ENCODE data around the gene TMEM88.
"Not testable (repeated sequence)": the region's sequence is repeated elsewhere in the genome, so short reads cannot be mapped to it uniquely, and the experiment has no call there.

Gene TMEM88, protein sequence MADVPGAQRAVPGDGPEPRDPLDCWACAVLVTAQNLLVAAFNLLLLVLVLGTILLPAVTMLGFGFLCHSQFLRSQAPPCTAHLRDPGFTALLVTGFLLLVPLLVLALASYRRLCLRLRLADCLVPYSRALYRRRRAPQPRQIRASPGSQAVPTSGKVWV

DNA sequence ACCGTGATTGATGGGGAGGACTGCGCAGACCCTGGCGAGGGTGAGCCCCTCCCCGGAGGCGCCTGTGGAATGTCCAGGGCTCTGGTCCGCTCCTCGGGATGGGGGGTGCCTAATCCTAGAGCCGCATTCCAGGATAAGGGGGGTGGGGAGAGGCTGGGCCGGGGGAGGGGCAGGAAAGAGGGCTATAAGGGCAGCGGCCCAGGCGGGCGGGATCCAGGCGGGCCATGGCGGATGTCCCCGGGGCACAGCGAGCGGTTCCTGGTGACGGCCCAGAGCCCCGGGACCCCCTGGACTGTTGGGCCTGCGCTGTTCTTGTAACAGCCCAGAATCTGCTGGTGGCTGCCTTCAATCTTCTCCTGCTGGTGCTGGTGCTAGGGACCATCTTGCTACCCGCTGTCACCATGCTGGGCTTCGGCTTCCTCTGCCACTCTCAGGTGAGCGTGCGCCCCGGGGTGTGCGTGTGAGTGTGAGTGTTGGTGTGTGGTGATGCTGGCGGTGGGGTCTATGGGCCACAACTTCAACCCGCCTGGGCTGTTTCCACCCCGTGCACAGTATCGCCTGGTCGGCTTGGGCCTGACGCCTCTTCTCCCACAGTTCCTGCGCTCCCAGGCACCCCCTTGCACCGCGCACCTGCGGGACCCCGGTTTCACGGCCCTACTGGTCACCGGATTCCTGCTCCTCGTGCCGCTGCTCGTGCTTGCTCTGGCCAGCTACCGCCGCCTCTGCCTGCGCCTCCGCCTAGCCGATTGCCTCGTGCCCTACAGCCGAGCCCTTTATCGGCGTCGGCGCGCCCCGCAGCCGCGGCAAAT lies at the start of gene TMEM88:
Gene TMEM88, plus strand, starts transcription at position 216 of the 809 bp plus-strand sequence. Its CDS starts 9 bp downstream, at position 225.
- no peak for DNase-seq

DNA sequence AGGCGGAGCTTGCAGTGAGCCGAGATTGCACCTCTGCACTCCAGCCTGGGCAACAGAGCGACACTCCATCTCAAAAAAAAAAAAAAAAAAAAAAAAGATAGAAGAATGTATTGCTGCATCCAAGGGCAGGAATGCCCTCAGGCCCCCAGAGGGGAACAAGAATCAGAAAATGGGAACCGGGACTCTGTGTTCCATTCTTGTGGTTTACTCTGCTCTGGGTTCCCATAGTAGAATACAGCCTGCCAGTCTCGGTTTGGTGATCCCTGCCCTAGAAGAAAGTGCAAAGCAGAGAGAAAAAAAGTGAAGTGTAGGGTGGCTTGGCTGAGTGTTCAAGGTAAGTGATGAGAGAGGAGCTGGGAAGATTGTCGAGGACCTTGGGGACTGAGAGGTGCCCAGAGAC lies 48.3 kb upstream of the TMEM88 start:
- DNase-seq: no peak

DNA sequence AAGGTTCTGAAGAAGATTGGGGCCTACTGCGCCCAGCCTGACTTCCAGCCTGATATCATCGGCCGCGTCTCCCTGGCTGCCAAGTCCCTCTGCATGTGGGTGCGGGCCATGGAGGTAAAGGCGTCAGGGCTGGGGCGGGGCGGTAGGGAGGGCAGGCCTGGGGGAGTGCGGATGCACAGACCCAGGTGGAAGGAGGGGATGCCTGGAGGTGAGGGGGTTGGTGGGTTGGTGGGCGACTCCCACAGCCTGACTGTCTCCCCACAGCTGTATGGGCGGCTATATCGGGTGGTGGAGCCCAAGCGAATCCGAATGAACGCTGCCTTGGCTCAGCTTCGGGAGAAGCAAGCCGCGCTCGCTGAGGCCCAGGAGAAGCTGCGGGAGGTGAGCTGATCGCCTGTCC lies 47.7 kb upstream of the TMEM88 start:
- DNase-seq: no peak

DNA sequence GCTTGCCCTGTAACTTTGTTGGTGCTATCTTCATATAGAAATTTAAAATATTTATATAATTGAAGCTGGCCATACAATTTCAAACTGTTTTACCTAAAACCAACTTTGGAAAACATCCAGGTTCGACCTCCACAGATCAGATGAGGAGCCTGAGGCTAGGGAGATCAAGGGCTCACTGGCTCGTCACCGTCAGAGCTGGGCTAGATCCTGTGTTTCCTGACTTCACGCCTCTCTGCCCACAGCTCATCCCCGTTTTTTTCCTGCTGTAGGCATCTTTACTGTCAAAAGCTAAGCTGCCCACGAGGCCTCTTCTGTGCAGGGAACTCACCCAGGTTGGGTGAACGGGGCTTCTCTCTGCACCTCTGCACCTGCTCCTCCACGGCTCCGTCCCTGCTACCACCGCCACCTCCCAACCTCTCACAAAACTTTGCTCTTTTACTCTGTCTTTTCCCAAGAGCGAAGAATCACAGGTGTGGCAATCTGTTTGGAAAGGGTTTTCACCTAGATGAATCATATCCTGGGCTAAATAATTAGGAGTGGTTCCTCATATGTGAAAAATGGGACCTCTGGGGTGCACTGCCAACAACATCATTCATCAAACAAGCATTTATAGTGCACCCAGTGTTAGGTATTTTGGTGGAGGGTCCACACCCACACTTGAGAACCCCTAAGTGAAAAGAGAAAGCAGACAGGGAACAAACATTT lies 45.6 kb upstream of the TMEM88 start:
- DNase-seq: no peak

DNA sequence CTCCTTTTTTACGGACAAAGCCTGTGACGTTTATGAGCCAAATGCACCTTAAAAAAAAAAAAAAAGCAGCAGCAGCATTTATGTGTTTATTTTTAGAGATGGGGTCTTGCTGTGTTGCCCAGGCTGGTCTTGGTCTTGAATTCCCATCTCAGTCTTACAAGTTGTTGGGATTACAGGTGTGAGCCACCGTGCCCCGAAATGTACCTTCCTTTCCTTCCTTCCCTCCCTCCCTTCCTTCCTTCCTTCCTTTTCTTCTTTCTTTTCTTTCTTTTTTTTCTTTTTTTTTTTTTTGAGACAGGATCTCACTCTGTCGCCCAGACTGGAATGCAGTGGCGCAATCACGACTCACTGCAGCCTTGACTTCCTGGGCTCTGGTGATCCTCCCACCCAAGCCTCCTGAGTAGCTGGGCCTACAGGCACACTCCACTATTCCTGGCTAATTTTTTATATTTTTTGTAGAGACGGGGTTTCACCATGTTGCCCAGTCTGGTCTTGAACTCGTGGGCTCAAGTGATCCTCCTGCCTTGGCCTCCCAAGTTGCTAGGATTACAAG lies 45.0 kb upstream of the TMEM88 start:
- not testable (repeated sequence) for DNase-seq

DNA sequence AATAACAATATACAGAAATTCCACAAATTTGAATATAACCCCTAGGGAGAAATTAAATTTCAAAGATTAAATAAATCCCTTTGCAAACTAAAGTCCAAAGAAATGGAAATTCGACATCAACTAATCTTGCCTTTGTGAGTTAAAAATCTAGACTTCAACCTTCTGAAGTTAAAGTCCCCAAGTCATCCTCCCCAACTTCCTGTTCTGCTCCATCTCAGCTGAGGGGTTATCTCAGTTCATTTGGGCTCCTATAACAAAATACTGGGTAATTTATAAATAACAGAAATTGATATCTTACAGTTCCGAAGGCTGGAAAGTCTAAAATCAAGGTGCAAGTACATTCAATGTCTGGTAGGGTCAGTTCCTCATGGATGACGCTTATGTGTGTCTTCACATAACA lies 43.6 kb upstream of the TMEM88 start:
- DNase-seq: no peak

DNA sequence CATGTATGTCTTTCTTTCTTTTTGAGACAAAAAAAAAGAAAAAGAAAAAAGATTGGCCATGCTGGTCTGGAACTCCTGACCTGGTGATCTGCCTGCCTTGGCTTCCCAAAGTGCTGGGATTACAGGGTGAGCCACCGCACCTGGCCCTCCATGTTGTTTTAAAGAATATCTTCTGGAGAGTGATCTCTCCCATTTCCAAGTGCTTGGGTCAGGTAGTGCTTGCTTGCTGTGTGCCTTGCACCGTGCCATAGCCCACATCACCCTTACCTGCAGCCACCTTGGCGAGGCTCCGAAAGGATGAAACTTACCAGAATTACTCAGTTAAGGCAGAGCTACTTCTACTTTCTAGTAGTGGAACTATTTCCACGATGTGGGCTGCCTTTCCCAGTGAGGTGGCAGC lies 39.9 kb upstream of the TMEM88 start:
- no peak for DNase-seq

DNA sequence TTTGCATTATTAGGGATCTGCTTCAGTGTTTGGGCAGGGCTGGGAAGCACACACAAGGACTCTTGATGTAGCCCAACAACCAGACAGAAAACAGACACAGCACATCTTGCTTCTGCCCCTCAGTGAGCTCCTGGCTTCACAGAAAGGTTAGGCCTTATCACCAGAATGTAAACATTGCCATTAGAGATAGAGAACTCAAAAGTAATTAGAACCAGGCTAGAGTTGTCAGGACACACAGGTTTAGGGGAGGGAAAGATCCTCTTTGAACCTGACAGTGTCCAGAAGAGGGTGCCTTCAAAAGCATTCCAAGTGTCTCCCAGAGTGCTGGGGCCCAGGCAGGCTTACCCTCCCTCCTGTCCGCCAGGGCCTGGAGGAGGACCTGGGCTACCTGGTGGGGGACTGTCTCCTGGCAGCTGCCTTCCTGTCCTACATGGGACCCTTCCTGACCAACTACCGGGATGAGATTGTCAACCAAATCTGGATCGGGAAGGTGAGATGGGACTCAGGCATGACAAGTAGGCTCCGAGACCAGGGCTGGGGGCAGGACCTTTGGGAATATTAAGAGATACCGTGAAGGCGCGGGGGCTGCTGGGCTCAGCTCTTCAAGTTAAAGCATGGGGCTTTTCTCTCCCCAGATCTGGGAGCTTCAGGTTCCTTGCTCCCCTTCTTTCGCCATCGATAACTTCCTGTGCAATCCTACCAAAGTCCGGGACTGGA lies 37.8 kb upstream of the TMEM88 start:
- DNase-seq: no peak

DNA sequence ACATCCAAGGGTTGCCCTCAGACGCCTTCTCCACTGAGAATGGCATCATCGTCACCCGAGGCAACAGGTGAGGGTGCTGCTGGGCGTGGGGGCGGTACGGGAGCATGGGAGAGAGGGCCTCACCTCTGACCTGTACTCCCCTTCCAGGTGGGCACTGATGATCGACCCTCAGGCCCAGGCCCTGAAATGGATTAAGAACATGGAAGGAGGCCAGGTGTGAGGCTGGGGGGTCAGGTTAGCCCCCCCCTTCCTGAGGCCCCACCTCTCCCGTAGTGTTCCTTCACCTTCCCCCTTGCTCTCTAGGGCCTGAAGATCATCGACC lies 37.3 kb upstream of the TMEM88 start:
- no peak for DNase-seq

DNA sequence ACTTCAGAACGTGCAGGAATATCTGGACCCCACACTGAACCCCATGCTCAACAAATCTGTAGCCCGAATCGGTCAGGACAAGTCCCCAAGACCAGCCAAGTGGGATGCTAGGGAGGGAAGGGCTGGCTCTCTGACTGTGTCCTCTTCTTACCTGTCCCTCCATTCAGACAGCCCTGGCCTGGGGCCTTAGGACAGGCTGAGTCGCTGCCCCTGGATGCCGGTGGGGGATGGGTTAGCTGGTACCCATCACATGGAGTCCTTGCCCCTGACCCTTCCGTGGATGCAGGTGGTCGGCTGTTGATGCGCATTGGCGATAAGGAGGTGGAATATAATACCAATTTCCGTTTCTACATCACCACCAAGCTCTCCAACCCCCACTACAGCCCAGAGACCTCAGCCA lies 36.8 kb upstream of the TMEM88 start:
- no peak for DNase-seq

DNA sequence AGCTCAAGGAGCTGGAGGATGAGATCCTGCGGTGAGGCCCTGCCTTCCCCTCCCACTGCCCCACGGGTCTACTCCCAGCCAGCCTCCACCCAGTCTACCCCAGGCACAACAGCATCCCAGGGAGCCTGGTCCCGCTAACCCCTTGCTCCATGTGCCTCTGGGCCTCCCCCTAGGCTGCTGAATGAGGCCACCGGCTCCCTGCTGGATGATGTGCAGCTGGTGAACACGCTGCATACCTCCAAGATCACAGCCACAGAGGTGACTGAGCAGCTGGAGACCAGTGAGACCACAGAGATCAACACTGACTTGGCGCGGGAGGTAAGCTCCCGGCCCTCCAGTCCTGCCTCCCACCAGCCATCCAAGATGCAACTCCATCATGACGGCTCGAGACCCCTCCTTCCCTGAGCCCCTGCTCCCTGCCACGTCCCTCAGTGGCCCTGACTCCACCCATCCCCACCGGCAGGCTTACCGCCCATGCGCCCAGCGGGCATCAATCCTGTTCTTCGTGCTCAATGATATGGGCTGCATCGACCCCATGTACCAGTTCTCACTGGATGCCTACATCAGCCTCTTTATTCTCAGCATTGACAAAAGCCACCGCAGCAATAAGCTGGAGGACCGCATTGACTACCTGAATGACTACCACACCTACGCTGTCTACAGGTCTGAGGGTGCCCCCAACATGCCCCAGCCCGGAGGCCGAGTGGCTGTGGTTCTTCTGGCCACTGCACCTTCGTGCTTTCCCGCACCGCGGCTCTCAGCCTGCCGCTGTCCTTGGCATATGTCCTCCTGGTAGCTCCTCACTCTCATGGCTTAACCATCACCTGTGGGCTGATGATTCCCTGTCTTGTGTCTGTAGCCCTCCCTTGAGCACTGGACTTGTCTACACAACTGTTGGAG lies 35.9 kb upstream of the TMEM88 start:
- DNase-seq: no peak

DNA sequence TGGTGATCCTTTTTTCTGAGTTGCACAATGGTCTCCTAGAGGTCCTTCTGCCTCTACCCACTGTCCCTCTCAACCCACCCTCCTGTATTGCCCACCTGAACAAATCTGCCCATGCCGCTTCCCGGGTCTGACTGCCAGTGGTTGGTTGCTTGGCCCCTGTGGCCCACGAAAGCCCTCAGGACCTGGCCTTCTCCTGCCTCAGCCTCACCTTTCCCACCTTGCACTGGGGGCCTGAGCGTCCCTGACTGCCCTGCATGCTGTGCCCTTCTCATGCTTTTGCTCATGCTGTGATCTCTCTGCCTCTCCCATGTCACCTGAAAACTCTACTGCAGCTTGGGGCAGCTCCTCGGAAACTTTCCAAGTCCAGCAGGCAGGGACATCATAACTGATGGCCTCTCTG lies 34.6 kb upstream of the TMEM88 start:
- no peak for DNase-seq

DNA sequence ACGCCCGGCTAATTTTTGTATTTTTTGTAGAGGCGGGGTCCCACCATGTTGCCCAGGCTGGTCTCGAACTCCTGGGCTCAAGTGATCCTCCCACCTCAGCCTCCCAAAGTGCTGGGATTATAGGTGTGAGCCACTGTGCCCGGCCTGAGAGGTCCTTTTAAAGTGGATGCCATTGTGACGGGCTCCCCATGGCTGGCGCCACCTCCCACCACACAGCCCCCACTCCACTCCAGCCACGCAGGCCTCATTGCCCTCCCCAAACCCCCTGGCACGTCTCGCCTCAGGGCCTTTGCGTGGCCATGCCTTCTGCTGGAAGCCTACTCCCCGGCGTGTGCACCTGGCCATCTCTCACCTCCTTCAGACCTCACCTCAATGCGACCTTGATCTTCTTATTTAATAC lies 32.7 kb upstream of the TMEM88 start:
- DNase-seq: no peak

DNA sequence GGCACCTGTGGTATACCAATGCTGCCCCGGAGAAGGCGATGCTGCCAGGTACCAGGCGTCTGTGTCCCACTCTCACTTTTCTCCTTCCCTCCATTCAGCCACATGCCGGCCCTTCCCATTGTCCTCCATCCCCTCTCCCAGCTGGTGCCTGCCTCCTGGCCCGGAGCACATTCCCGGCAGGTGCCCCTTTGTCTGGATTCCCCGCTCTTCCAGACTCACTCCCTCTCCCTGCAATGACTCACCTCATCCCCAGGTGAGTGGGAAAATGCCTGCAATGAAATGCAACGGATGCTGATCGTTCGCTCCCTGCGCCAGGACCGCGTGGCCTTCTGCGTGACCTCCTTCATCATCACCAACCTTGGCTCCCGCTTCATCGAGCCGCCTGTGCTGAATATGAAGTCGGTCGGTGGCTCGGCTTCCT lies 31.3 kb upstream of the TMEM88 start:
- peak; percentile 25 for DNase-seq

DNA sequence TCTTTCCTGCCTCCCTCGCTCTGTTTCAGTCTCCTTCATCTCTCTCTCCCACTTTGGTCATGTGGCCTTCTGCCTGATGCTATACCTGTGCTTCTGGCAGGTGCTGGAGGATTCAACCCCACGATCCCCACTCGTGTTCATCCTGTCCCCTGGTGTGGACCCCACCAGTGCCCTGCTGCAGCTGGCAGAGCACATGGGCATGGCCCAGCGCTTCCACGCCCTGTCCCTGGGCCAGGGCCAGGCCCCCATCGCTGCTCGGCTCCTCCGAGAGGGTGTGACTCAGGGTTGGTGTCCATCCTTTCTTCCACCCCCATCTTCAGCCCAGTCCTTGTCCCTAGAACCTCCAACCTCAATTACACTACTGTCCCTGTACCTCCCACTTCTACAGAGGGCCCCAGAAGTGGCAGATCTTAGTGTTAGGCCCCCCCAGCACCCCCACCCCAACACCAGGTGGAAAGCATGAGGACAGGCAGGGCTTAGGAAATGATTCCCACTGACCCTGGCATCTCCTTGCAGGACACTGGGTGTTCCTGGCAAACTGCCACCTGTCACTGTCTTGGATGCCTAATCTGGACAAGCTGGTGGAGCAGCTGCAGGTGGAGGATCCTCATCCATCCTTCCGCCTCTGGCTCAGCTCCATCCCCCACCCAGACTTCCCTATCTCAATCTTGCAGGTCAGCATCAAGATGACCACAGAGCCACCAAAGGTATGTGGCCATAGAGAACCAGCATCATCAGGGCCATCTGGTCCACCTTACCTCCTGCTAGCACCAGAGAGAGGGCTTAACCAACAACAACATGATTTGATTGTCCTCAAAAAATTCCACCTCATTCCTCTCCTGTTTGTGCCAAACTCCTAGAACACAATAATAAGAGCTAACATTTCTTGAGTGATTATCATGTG lies 30.6 kb upstream of the TMEM88 start:
- no peak for DNase-seq

DNA sequence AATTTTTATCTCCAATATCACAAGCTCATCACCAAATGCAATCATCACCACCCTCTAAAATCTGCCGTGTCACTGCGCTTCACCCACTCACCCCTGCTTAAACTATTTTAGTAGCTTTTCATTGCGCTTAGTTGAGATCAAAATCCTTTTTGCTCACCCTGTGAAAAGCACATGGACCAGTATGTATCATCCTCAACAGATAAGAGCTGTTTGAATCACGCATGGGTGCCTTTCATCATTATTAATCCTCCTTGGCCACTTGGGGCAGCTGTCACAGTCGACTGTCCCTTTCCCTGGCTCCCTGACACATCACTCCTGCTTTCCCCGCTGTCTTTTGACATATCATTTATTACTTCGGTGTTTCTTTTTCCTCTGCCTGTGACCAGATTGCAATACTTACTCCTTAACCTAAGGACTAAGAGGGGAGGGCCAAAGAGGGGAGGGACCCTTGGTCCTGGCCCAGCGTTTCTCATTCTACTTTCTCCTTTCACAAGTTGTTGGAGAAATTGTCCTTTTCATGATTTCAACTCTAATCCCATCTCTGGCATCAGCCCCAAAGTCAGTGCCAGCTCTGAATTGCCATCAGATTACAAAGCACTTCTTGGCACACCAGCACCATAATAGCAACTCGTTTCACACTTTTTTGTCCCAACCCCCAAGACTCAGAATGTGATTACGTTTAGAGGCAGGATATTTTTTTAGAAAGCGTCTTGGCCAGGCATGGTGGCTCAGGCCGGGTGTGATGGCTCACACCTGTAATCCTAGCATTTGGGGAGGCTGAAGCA lies 29.5 kb upstream of the TMEM88 start:
- DNase-seq: no peak

DNA sequence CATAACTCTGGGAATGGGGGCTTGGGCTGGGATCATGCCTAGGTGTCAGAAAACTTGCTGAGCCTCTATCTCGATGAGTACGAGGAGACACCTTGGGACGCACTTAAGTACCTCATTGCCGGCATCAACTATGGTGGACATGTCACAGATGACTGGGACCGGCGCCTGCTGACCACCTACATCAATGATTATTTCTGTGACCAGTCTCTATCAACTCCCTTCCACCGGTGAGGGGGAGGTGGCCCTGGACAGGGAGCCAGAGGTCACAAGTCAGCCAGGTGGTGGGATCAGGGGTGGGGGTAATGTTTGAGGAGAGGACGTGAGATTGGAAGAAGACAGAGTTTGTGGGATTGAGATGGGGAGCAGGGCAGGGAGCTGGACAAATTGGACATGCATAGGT lies 24.2 kb upstream of the TMEM88 start:
- no peak for DNase-seq

DNA sequence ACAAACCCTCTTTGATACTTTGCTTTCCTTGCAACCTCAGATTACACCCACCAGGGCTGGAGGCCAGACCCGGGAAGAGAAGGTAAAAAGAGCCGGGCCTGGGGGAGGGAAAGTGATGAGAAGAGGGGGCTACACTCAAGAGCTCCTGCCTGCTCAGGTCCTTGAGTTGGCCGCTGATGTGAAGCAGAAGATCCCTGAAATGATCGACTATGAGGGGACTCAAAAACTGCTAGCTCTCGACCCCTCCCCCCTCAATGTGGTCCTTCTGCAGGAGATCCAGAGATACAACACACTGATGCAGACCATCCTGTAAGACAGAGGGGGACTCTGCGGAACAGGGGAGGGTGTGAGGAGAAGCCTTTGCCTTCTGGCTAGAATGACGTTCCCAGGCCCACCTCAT lies 23.6 kb upstream of the TMEM88 start:
- DNase-seq: no peak

DNA sequence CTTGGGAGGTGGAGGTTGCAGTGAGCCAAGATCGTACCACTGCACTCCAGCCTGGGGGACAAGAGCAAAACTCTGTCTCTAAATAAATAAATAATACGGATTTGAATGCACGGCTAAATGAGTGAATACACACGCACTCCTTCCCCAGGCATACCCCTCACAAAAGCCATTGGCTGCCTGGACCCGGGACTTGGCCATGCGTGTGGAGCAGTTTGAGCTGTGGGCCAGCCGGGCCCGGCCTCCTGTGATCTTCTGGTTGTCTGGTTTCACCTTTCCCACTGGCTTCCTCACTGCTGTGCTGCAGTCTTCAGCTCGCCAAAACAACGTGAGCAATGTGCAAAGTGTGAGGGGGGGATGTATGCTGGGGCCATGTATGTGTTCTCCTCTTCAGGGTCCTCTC lies 22.4 kb upstream of the TMEM88 start:
- DNase-seq: no peak
